Tibial artery (tissue), 4 donors: Measurements from ENCODE around the gene PLCG2.

Source experiments
- DNase-seq, 2 donors: peaks; one replicate each; pipeline ENCODE4 v3.0.0-alpha.2; 2019
- H3K27ac ChIP-seq, 2 donors: fragments of 200-600 bp; sonication (generic) in 1 of 2; 1 replicate in 1 of 2; 2 replicates in 1 of 2; pipeline ENCODE4 v1.5.1; 2018 to 2019; ENCODE audit warnings: mild to moderate bottlenecking in 1 of 2
- H3K27me3 ChIP-seq, 2 donors: fragments of 200-600 bp; sonication (generic) in 1 of 2; one replicate each; pipeline versions ENCODE4 v1.5.1 to v1.6.0; 2016 to 2019
- H3K36me3 ChIP-seq, 3 donors: fragments of 200-600 bp; sonication (generic) in 2 of 3; one replicate each; pipeline ENCODE4 v1.5.1; 2016 to 2019; ENCODE audit warnings: mild to moderate bottlenecking in 2 of 3
- H3K4me1 ChIP-seq, 4 donors: fragments of 200-600 bp; sonication (generic) in 2 of 4; 1 replicate in 3 of 4; 2 replicates in 1 of 4; pipeline ENCODE4 v1.5.1; 2016 to 2019
- H3K4me3 ChIP-seq, 2 donors: fragments of 200-600 bp; sonication (generic) in 1 of 2; 1 replicate in 1 of 2; 2 replicates in 1 of 2; pipeline ENCODE4 v1.5.1; 2018 to 2019; ENCODE audit warnings: mild to moderate bottlenecking in 2 of 2
- H3K9me3 ChIP-seq, 3 donors: fragments of 200-600 bp; sonication (generic) in 1 of 3; one replicate each; pipeline ENCODE4 v1.5.1; 2016 to 2019
- CTCF ChIP-seq, 2 experiments: fragments of 200-600 bp in 1 of 2; fragments of 450-650 bp in 1 of 2; IDR thresholded peaks; one replicate each; pipeline ENCODE4 v1.5.1; 2017 to 2019; ENCODE audit warnings: antibody characterized with exemption in 2 of 2, mild to moderate bottlenecking in 1 of 2, moderate library complexity in 1 of 2
- intact Hi-C: fragments of 100-400 bp; cut with DNase I; formaldehyde crosslinking; loops from one replicate; pipeline ENCODE4 v1.15.0; 2023; ENCODE audit warnings: low total_unique reads

PLCG2 gene

GRCh38 chr16:81770008-81770407, 9.1 kb upstream of the PLCG2 start:
- H3K36me3 ChIP-seq = no peaks in the 10 kb centered on the region
- no peak overlapping the region for H3K27ac ChIP-seq
- no peaks in the 10 kb centered on the region for H3K4me1 ChIP-seq
- H3K27me3 ChIP-seq = peaks cover 0 to 6% of the 10 kb centered on the region in 2 donors
- no peak for DNase-seq
- H3K4me3 ChIP-seq = no peak overlapping the region
- TF ChIP-seq CTCF (IDR thresholded peaks at IDR 0.05) = no peak
- intact Hi-C loops = no loop called here
- no peaks in the 10 kb centered on the region for H3K9me3 ChIP-seq

- no peaks in the 10 kb centered on the region for H3K9me3 ChIP-seq
- TF ChIP-seq CTCF (IDR thresholded peaks at IDR 0.05) = no peak
- H3K36me3 ChIP-seq = no peaks in the 10 kb centered on the region
- peaks cover 0 to 13% of the 10 kb centered on the region in 2 donors for H3K27me3 ChIP-seq
- H3K4me1 ChIP-seq = peaks cover 0 to 8% (median under 1%) of the 10 kb centered on the region in 4 donors
- H3K27ac ChIP-seq = no peak overlapping the region
- intact Hi-C loops = no loop called here
- DNase-seq = no peak
- no peak overlapping the region for H3K4me3 ChIP-seq
Measured at GRCh38 chr16:81774348-81774747, 4.7 kb upstream of the PLCG2 start.

GRCh38 chr16:81775570-81775969, 3.5 kb upstream of the PLCG2 start:
- intact Hi-C loops = no loop called here
- Histone ChIP-seq H3K27ac (no peak overlapping the region), H3K27me3 (peaks cover 0 to 25% of the 10 kb centered on the region in 2 donors), H3K9me3 (no peaks in the 10 kb centered on the region), H3K4me3 (no peak overlapping the region), H3K36me3 (no peaks in the 10 kb centered on the region), H3K4me1 (peaks cover 0 to 17% (median 2%) of the 10 kb centered on the region in 4 donors)
- no peak for DNase-seq
- TF ChIP-seq CTCF (IDR thresholded peaks at IDR 0.05) = no peak

- intact Hi-C loops = no loop called here
- H3K4me3 ChIP-seq = no peak overlapping the region
Measured at GRCh38 chr16:81778231-81778630, 860 bp upstream of the PLCG2 start.

GRCh38 chr16:81779536-81780320, 637 bp downstream of the PLCG2 start:
- Histone ChIP-seq H3K4me1 (peaks cover 0 to 17% (median 2%) of the 10 kb centered on the region in 4 donors), H3K27ac (peak overlapping the region in 1 of 2 donors; percentile 24), H3K36me3 (no peaks in the 10 kb centered on the region), H3K27me3 (peaks cover 0 to 42% of the 10 kb centered on the region in 2 donors), H3K9me3 (no peaks in the 10 kb centered on the region), H3K4me3 (peak overlapping the region; percentile 47 to 57)
- intact Hi-C loops = no loop called here
- TF ChIP-seq CTCF (IDR thresholded peaks at IDR 0.05) = no peak
- DNase-seq = no peak

More at GRCh38 chr16:81778231-81778630, 860 bp upstream of the PLCG2 start:
- Histone ChIP-seq H3K9me3 (no peaks in the 10 kb centered on the region), H3K27ac (no peak overlapping the region), H3K4me1 (peaks cover 0 to 17% (median 2%) of the 10 kb centered on the region in 4 donors), H3K36me3 (no peaks in the 10 kb centered on the region), H3K27me3 (peaks cover 0 to 37% of the 10 kb centered on the region in 2 donors)
- DNase-seq = no peak
- no peak for TF ChIP-seq CTCF (IDR thresholded peaks at IDR 0.05)
